Esophagus squamous epithelium (tissue), 4 donors: ENCODE measurements around the gene NMNAT2.

Experiments used
- CTCF ChIP-seq, 6 experiments: fragments of 450-650 bp in 4 of 6; fragments of 200-600 bp in 2 of 6; sonication (generic) in 2 of 6; IDR thresholded peaks; one replicate each; pipeline ENCODE4 v1.5.1; 2016 to 2019; ENCODE audit warnings: antibody characterized with exemption in 6 of 6, mild to moderate bottlenecking in 4 of 6, moderate library complexity in 4 of 6
- POLR2A ChIP-seq, 4 donors: fragments of 450-650 bp; IDR thresholded peaks; one replicate each; pipeline ENCODE4 v1.6.1; 2017; ENCODE audit warnings: antibody characterized with exemption in 4 of 4, mild to moderate bottlenecking in 4 of 4, moderate library complexity in 3 of 4

DNA sequence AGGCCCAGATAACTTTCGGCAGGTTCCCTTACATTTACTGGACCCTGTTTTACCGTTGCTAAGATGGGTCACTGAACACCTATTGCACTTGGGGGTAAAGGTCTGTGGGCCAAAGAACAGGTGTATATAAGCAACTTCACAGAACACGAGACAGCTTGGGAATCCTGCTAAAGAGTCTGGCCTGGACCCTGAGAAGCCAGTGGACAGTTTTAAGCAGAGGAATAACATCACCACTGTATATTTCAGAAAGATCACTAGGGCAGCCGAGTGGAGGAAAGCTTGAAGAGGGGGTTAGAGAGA is 177.7 kb downstream of the NMNAT2 start:
- no peak for TF ChIP-seq CTCF (IDR thresholded peaks at IDR 0.05)
- TF ChIP-seq POLR2A (IDR thresholded peaks at IDR 0.05) = no peak
